Fibroblast of lung (primary cell): ENCODE measurements around the gene CACNA1A. TPM values are rescaled to one million over a fixed set of nuclear protein-coding genes. Genes with fewer than 3 reads are reported as not detected.

Experiments
- DNase-seq, 2 donors: peaks; one replicate each; pipeline versions ENCODE4 v3.0.0 to v3.0.0-alpha.2; 2010; ENCODE audit warnings: low read depth in 2 of 2
- H2AFZ ChIP-seq: 2 replicates; pipeline ENCODE4 v1.5.1; 2012; ENCODE audit warnings: low read length, control low read depth, inconsistent platforms
- H3K27ac ChIP-seq: 2 replicates; pipeline ENCODE4 v1.5.1; 2011; ENCODE audit warnings: low read length, control low read depth; ENCODE audit not compliant: insufficient read depth
- H3K27me3 ChIP-seq: 2 replicates; pipeline ENCODE4 v1.5.1; 2011; ENCODE audit warnings: mild to moderate bottlenecking, low read length; ENCODE audit not compliant: control insufficient read depth, insufficient read depth
- H3K36me3 ChIP-seq: 2 replicates; pipeline ENCODE4 v1.5.1; 2011; ENCODE audit warnings: low read length; ENCODE audit not compliant: control insufficient read depth, insufficient read depth
- H3K4me1 ChIP-seq: 2 replicates; pipeline ENCODE4 v1.5.1; 2011; ENCODE audit warnings: low read length; ENCODE audit not compliant: control insufficient read depth, insufficient read depth; ENCODE audit errors: extremely low read depth
- H3K4me2 ChIP-seq: 2 replicates; pipeline ENCODE4 v1.5.1; 2011; ENCODE audit warnings: low read length, control low read depth; ENCODE audit not compliant: insufficient read depth; ENCODE audit errors: extremely low read depth
- H3K4me3 ChIP-seq, 4 experiments: fragments of 200-600 bp in 1 of 4; sonication (generic) in 1 of 4; replicated peaks in 1 of 4; 2 replicates each; pipeline ENCODE4 v1.5.1; 2011 to 2016; ENCODE audit warnings: low read length in 4 of 4, low read depth in 3 of 4, mild to moderate bottlenecking in 3 of 4, control low read depth in 2 of 4, inconsistent platforms in 1 of 4, mixed read lengths in 1 of 4; ENCODE audit not compliant: insufficient read depth in 1 of 4; ENCODE audit errors: control extremely low read depth in 1 of 4
- H3K79me2 ChIP-seq: 2 replicates; pipeline ENCODE4 v1.5.1; 2012; ENCODE audit warnings: mild to moderate bottlenecking, low read length, inconsistent platforms; ENCODE audit not compliant: control insufficient read depth, insufficient read depth
- H3K9ac ChIP-seq: 2 replicates; pipeline ENCODE4 v1.5.1; 2011; ENCODE audit warnings: mild to moderate bottlenecking, low read length, control low read depth; ENCODE audit not compliant: insufficient read depth
- H3K9me3 ChIP-seq: 2 replicates; pipeline ENCODE4 v1.5.1; 2012; ENCODE audit warnings: low read depth, low read length; ENCODE audit not compliant: control insufficient read depth, insufficient read depth
- H4K20me1 ChIP-seq: 2 replicates; pipeline ENCODE4 v1.5.1; 2011; ENCODE audit warnings: low read length; ENCODE audit not compliant: control insufficient read depth, insufficient read depth; ENCODE audit errors: extremely low read depth
- CTCF ChIP-seq, 2 donors: IDR thresholded peaks in 1 of 2; conservative IDR thresholded peaks in 1 of 2; 1 replicate in 1 of 2; 2 replicates in 1 of 2; pipeline ENCODE4 v1.5.1; 2011 to 2012; ENCODE audit warnings: low read length in 2 of 2, control low read depth in 1 of 2, inconsistent platforms in 1 of 2, low read depth in 1 of 2, mild to moderate bottlenecking in 1 of 2
- EZH2 ChIP-seq: IDR thresholded peaks from 2 replicates; pipeline ENCODE4 v1.5.1; 2012; ENCODE audit warnings: low read length, control low read depth, mild to moderate bottlenecking; ENCODE audit errors: missing control alignments
- polyA plus RNA-seq, 2 donors: library from polyadenylated mRNA; depleted of rRNA in 1 of 2; stranded (reverse) in 1 of 2; unstranded in 1 of 2; fragments of >200 nt; gene quantifications; 2 replicates each; pipeline ENCODE4 v1.2.1, GENCODE V29; 2011 to 2012; ENCODE audit warnings: missing spikeins in 1 of 2
- total RNA-seq: library from RNA; depleted of rRNA; stranded (reverse); fragments of >200 nt; gene quantifications from 2 replicates; pipeline ENCODE4 v1.2.1, GENCODE V29; 2014

Gene CACNA1A
- total and polyA plus RNA-seq, 2 donors (not counting 1 experiment from before 2014, with no cell fraction given) = 0.96 to 9.7 TPM

- DNase-seq = no peak
- TF ChIP-seq CTCF (conservative IDR thresholded peaks at IDR 0.05 in 1 of 2, IDR thresholded peaks at IDR 0.05 in 1 of 2; ENCODE audit: low read depth in 1 of 2, low read length in 2 of 2) (no peak), EZH2 (no peak)
- H4K20me1 ChIP-seq = no peaks in the 10 kb centered on the region
Observed at GRCh38 chr19:13347367-13347766, 158.9 kb downstream of the CACNA1A start.

GRCh38 chr19:13343514-13343913 is 162.8 kb downstream of the CACNA1A start:
- H3K4me1 ChIP-seq = no peaks in the 10 kb centered on the region
- H3K27ac ChIP-seq = no peak overlapping the region
- H3K4me2 ChIP-seq = no peak overlapping the region
- no peak overlapping the region for H3K4me3 ChIP-seq
- H3K36me3 ChIP-seq = no peaks in the 10 kb centered on the region
- no peaks in the 10 kb centered on the region for H4K20me1 ChIP-seq
- H3K27me3 ChIP-seq = no peaks in the 10 kb centered on the region
- H3K9me3 ChIP-seq = no peaks in the 10 kb centered on the region
- TF ChIP-seq EZH2 (no peak), CTCF (conservative IDR thresholded peaks at IDR 0.05 in 1 of 2, IDR thresholded peaks at IDR 0.05 in 1 of 2; ENCODE audit: low read depth in 1 of 2, low read length in 2 of 2) (no peak)
- no peak overlapping the region for H2AFZ ChIP-seq
- H3K9ac ChIP-seq = no peak overlapping the region
- no peaks in the 10 kb centered on the region for H3K79me2 ChIP-seq
- DNase-seq = no peak

More at GRCh38 chr19:13347367-13347766, 158.9 kb downstream of the CACNA1A start:
- no peak overlapping the region for H3K9ac ChIP-seq
- no peaks in the 10 kb centered on the region for H3K9me3 ChIP-seq
- H3K4me3 ChIP-seq = no peak overlapping the region
- H2AFZ ChIP-seq = no peak overlapping the region
- H3K36me3 ChIP-seq = no peaks in the 10 kb centered on the region
- no peak overlapping the region for H3K27ac ChIP-seq
- H3K27me3 ChIP-seq = no peaks in the 10 kb centered on the region
- no peak overlapping the region for H3K4me2 ChIP-seq
- H3K79me2 ChIP-seq = no peaks in the 10 kb centered on the region
- H3K4me1 ChIP-seq = no peaks in the 10 kb centered on the region

GRCh38 chr19:13342672-13343071 is 163.6 kb downstream of the CACNA1A start:
- no peak for DNase-seq
- H4K20me1 ChIP-seq = no peaks in the 10 kb centered on the region
- H3K4me3 ChIP-seq = no peak overlapping the region
- no peak overlapping the region for H3K4me2 ChIP-seq
- no peak for TF ChIP-seq EZH2
- TF ChIP-seq CTCF (conservative IDR thresholded peaks at IDR 0.05 in 1 of 2, IDR thresholded peaks at IDR 0.05 in 1 of 2; ENCODE audit: low read depth in 1 of 2, low read length in 2 of 2) = no peak
- H3K9ac ChIP-seq = no peak overlapping the region
- no peaks in the 10 kb centered on the region for H3K36me3 ChIP-seq
- H3K27me3 ChIP-seq = no peaks in the 10 kb centered on the region
- no peak overlapping the region for H2AFZ ChIP-seq
- H3K27ac ChIP-seq = no peak overlapping the region
- no peaks in the 10 kb centered on the region for H3K9me3 ChIP-seq
- no peaks in the 10 kb centered on the region for H3K79me2 ChIP-seq
- no peaks in the 10 kb centered on the region for H3K4me1 ChIP-seq
